Activated CD8-positive, alpha-beta memory T cell treated with anti-CD3 and anti-CD28 coated beads, Interleukin-2, amount 10 ng/mL, durations not matched to agents 7 days and 5 days (primary cell): ENCODE results near the gene AQP2. TPM values are rescaled to one million over a fixed set of nuclear protein-coding genes. Genes with fewer than 3 reads are reported as not detected.

ENCODE experiments used
- ATAC-seq: fragments of 150-1000 bp; cut with Tn5 transposase; one replicate; pipeline ENCODE4 v1.10.0; 2021; ENCODE audit warnings: moderate library complexity
- CTCF ChIA-PET: fragments of 350-600 bp; sonication (Branson Sonifier 250); formaldehyde crosslinking; loops from one replicate; lab custom pipeline; 2021; ENCODE audit warnings: antibody characterized with exemption; lab: Charles Lee
- DNase-seq: peaks from one replicate; pipeline ENCODE4 v3.0.0-alpha.2; 2020
- H3K27ac Mint-ChIP-seq: one replicate; pipeline ENCODE4 v1.8.0; 2021; ENCODE audit warnings: mild to moderate bottlenecking, mixed read lengths
- H3K27me3 Mint-ChIP-seq: one replicate; pipeline ENCODE4 v1.8.0; 2021; ENCODE audit warnings: mixed read lengths
- H3K36me3 Mint-ChIP-seq: one replicate; pipeline ENCODE4 v1.8.0; 2021; ENCODE audit warnings: mild to moderate bottlenecking, mixed read lengths
- H3K4me1 Mint-ChIP-seq: one replicate; pipeline ENCODE4 v1.8.0; 2021; ENCODE audit warnings: mixed read lengths
- H3K4me3 Mint-ChIP-seq: one replicate; pipeline ENCODE4 v1.8.0; 2021; ENCODE audit warnings: mild to moderate bottlenecking, moderate library complexity, mixed read lengths
- H3K9me3 Mint-ChIP-seq: one replicate; pipeline ENCODE4 v1.8.0; 2022; ENCODE audit warnings: low read depth, mixed read lengths
- total RNA-seq, 2 experiments: library from RNA; stranded (reverse); gene quantifications; one replicate each; pipeline ENCODE4 v1.2.3, GENCODE V29; 2021

AQP2 gene
- total RNA-seq, 2 experiments from 2014 or later, result not detected

DNA sequence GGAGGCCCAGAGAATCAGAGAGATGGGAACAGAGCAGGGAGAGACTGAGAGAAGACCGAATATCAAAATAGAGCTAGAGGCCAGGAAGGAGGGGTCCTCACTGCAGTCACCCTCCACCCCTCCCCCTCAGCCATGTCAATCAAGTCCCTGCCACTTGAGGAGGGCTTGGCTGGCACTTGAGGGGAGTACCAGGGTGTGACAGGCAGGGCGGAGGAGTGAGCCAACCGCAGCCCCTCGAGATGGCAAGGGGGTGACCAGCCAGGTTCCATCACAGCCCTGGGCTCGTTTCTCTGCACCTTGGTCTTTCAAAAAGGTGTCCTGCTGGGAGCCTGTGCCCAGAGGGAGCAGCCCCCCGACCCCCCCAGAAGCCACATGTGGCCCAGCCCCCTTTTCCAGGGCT is 15.3 kb downstream of the AQP2 start:
- H3K4me1 Mint-ChIP-seq, result peaks cover 7% of the 10 kb centered on the region
- no peak for ATAC-seq
- CTCF ChIA-PET, result interaction anchor here (0.9 to 8.0 kb wide), 31 partner anchors 8 to 354 kb away, joined by 3 to 140 read pairs (median 11); partner anchors contain the start of genes AQP2, COX14 and SMARCD1
- H3K36me3 Mint-ChIP-seq, result no peaks in the 10 kb centered on the region
- peaks cover 49% of the 10 kb centered on the region for H3K27me3 Mint-ChIP-seq
- DNase-seq, result no peak
- no peak overlapping the region for H3K4me3 Mint-ChIP-seq
- no peaks in the 10 kb centered on the region for H3K9me3 Mint-ChIP-seq
- no peak overlapping the region for H3K27ac Mint-ChIP-seq

DNA sequence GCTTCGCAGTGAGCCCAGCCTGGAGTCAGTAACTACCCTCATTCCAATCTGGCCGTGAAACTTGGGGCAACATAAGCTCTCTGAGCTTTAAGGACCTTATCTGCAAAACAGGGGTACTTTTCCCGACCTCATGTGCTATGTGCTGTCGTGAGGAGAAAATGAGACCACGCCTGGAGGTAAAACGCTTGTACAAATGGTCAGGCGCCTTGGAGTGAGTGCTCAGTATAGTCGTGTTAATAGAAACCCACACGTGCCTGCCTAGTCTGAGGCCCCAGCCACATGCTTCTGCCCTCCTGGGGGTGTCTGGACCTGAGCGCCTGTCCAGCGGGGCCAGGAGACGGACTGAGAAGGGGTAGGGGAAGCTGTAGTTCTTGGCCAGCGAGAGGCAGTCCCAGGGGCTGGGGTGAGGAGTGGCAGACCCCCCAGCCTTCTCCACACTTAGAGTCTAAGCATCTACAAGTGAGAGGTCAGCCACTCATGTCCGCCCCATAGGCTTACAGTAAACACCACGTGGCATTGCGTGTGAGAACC is 16.0 kb downstream of the AQP2 start:
- H3K27ac Mint-ChIP-seq, result no peak overlapping the region
- no peak overlapping the region for H3K4me3 Mint-ChIP-seq
- peaks cover 7% of the 10 kb centered on the region for H3K4me1 Mint-ChIP-seq

DNA sequence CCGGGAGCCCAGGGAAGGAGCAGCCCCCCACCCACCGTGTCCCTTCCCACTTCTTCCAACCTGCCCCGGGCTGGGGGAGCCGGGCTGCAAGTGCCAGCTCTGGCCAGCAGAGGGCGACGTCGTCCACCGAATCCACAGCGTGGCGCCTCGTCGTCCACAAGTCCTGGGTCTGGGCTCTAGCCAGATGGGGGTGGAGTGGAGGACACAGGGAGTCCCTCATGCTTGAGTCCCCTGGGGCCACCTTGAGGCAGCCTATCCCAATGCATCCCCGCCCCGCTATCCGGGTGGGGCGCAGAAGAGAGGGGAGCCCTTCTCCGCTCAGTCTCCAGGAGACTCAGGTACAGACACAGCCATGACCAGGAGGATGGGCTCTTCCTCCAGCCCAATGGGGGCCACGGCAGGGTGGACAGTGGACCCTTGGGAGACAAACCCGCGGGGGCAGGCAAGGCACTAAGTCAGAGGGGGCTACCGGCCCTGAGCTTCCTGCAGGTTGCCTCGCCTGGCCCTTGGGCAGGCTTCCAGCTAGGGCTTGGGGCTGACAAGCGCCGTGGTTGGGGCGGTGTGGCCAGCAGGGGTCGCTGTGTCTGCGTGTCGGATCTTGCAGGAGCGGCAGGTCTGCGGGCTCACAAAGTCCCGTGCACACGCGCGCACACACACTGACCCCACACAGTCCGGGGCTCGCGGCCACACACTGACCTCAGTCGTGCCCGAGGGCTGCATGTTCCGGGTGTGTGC is 16.7 kb downstream of the AQP2 start:
- H3K4me1 Mint-ChIP-seq, result peaks cover 7% of the 10 kb centered on the region
- H3K27ac Mint-ChIP-seq, result no peak overlapping the region
- CTCF ChIA-PET, result interaction anchor here (0.6 to 8.0 kb wide), 79 partner anchors 9 to 600 kb away, joined by 3 to 140 read pairs (median 6); partner anchors contain the start of genes AQP2, COX14, NCKAP5L and RACGAP1
- ATAC-seq, result peak; percentile 90
- H3K9me3 Mint-ChIP-seq, result no peaks in the 10 kb centered on the region
- no peaks in the 10 kb centered on the region for H3K36me3 Mint-ChIP-seq
- peaks cover 41% of the 10 kb centered on the region for H3K27me3 Mint-ChIP-seq
- peak; percentile 93 for DNase-seq
- H3K4me3 Mint-ChIP-seq, result peak overlapping the region; percentile 47

More for the DNA sequence above, 16.0 kb downstream of the AQP2 start:
- H3K36me3 Mint-ChIP-seq, result no peaks in the 10 kb centered on the region
- H3K27me3 Mint-ChIP-seq, result peaks cover 45% of the 10 kb centered on the region
- no peaks in the 10 kb centered on the region for H3K9me3 Mint-ChIP-seq
- DNase-seq (no peak), ATAC-seq (no peak)
- CTCF ChIA-PET, result interaction anchor here (0.6 to 8.0 kb wide), 68 partner anchors 8 to 600 kb away, joined by 3 to 140 read pairs (median 6); partner anchors contain the start of genes AQP2, COX14, NCKAP5L and RACGAP1

DNA sequence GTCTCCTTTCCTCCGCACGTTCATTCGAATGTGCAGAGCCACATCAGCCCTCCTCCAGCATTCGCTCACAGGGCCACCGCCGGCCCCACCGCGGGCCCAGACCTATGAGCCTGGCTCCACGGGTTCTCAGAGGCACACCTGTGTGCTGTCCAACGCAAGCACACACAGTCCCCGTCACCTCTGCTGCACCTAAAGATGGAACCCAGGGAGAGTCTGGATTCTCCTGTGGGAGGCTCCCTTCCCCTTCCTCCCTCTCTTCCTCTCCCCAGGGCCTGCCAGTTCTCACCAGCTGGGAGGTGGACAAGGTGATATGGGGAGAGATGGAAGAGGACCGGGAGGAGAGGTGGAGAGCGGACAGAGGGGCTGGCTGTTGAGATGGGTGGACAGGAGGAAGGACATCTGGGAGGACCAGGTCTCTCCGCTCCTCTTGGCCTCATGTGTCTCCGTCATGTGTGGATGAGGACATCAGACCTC is 17.3 kb downstream of the AQP2 start:
- Mint-ChIP-seq H3K27ac (no peak overlapping the region), H3K36me3 (no peaks in the 10 kb centered on the region), H3K9me3 (no peaks in the 10 kb centered on the region), H3K4me3 (peak overlapping the region; percentile 34), H3K4me1 (peaks cover 7% of the 10 kb centered on the region), H3K27me3 (peaks cover 35% of the 10 kb centered on the region)
- peak; percentile 16 for ATAC-seq
- no peak for DNase-seq
- CTCF ChIA-PET, result interaction anchor here (0.7 to 8.0 kb wide), 65 partner anchors 10 to 1149 kb away, joined by 3 to 140 read pairs (median 6); partner anchors contain the start of genes AQP2, COX14, NCKAP5L and RACGAP1

DNA sequence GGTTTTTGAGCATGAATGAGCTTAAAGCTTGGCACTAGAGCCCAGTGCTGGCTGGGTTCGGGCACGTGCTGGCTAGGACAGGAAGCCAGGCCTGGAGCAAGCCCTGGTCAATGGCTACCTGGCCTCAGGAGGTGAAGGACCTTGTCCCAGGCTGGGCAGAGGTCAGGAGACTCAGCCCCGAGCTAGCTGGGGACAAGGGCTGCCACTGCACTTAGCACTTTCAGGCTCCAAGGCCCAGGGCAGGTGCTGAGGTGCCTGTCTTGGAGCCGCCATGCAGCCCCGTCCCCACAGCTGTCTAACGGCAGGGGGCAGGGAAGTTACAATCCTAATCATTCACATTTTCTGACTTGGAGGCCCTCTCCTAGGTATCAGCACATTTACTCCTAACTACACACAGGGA is 17.9 kb downstream of the AQP2 start:
- CTCF ChIA-PET, result interaction anchor here (0.7 to 8.0 kb wide), 21 partner anchors 10 to 1148 kb away, joined by 3 to 140 read pairs (median 18); partner anchors contain the start of genes AQP2 and RACGAP1
- peaks cover 28% of the 10 kb centered on the region for H3K27me3 Mint-ChIP-seq
- no peak overlapping the region for H3K4me3 Mint-ChIP-seq
- H3K27ac Mint-ChIP-seq, result no peak overlapping the region
- H3K4me1 Mint-ChIP-seq, result peaks cover 7% of the 10 kb centered on the region
- H3K9me3 Mint-ChIP-seq, result no peaks in the 10 kb centered on the region
- ATAC-seq (no peak), DNase-seq (no peak)
- H3K36me3 Mint-ChIP-seq, result no peaks in the 10 kb centered on the region

DNA sequence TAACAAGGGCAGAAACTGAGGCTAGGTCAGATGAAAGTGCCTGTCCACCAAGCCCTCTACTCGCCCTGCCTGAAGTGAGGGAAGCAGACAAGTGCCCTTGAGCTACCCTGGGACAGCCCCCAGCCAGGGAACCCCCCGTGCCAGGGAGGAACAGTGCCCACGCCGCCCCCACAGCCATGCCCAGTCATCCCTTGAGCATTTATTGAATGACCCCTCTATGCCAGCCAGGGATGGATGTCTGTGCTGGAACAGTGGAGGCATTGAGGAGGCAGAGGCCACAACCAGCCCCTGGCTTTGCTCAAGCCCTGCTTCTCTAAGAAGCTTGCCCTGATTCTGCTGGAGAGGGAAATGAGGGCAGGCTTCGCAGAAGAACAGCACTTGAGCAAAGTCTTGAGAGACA is 18.5 kb downstream of the AQP2 start:
- H3K9me3 Mint-ChIP-seq, result no peaks in the 10 kb centered on the region
- H3K4me1 Mint-ChIP-seq, result peaks cover 7% of the 10 kb centered on the region
- H3K27me3 Mint-ChIP-seq, result peaks cover 26% of the 10 kb centered on the region
- no peak for ATAC-seq
- DNase-seq, result no peak
- H3K36me3 Mint-ChIP-seq, result no peaks in the 10 kb centered on the region
- CTCF ChIA-PET, result interaction anchor here (0.5 to 8.0 kb wide), 11 partner anchors 11 to 105 kb away, joined by 4 to 140 read pairs (median 28); partner anchors contain the start of genes AQP2 and RACGAP1
- no peak overlapping the region for H3K27ac Mint-ChIP-seq
- no peak overlapping the region for H3K4me3 Mint-ChIP-seq

DNA sequence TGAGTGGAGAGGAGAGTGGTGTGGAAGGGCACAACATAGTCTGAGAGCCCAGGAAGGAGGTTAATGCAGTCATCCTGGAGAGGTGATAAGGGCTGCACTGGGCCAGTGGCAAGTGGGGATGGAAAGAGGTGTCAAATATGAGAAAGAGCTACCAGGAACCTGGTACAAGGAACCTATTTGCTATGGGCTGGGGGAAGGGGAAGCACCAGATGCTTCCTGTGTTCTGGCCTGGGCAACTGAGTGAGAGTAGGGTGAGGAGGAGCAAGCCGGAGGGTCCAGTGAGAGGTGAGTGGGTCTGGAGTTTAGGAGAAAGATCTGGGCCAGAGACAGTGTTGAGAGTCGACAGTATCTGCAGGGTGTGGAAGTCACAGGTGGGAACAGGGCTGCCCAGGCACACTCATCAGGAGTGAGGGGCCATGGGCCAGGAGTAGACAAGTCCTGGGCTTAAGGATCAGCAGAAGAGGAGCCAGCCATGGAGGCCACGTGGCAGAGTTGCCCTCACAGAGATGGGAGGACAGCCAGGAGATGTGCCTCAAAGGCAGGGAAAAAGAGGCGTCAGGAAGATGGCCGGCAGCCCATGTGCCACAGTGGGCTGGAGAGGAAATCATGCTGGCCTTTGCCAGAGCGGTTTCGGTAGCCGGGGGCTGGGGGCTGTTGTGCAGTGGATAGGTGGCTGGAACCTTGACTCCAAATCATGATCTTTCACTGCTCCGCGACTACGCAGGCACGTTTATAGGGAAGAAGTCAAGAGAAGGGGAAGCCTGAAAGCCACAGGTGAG is 19.3 kb downstream of the AQP2 start:
- Mint-ChIP-seq H3K4me3 (no peak overlapping the region), H3K9me3 (no peaks in the 10 kb centered on the region), H3K27ac (no peak overlapping the region), H3K36me3 (no peaks in the 10 kb centered on the region), H3K4me1 (peaks cover 7% of the 10 kb centered on the region), H3K27me3 (peaks cover 22% of the 10 kb centered on the region)
- ATAC-seq, result no peak
- CTCF ChIA-PET, result interaction anchor here (0.5 to 8.0 kb wide), 6 partner anchors 11 to 98 kb away, joined by 4 to 140 read pairs (median 84); partner anchors contain the start of gene AQP2
- DNase-seq, result no peak

DNA sequence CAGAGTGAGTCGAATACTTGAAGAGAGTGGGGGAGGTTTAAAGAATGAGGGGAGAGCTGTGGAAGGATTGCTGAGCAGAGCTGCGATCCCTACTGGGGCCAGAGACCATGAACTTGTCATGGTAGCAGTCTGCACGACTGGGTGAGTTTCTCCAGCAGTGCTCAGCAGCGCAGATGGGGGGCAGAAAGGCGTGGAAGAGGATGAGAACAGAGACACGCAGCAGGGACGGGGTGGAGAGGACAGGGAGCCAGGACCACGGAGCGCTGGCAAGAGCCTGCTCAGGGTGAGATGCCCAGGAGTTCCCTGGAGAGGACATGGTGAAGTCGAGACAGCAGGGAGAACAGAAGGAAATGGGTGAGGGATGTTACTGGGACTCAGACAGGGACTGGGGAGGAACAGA is 20.1 kb downstream of the AQP2 start:
- CTCF ChIA-PET, result interaction anchor here (0.6 to 7.8 kb wide), 4 partner anchors 10 to 100 kb away, joined by 3 to 140 read pairs (median 6); no protein-coding TSS in a partner anchor
- no peak overlapping the region for H3K27ac Mint-ChIP-seq
- DNase-seq (no peak), ATAC-seq (no peak)
- H3K4me3 Mint-ChIP-seq, result no peak overlapping the region
- no peaks in the 10 kb centered on the region for H3K36me3 Mint-ChIP-seq
- H3K4me1 Mint-ChIP-seq, result peaks cover 7% of the 10 kb centered on the region
- no peaks in the 10 kb centered on the region for H3K9me3 Mint-ChIP-seq
- H3K27me3 Mint-ChIP-seq, result peaks cover 18% of the 10 kb centered on the region

DNA sequence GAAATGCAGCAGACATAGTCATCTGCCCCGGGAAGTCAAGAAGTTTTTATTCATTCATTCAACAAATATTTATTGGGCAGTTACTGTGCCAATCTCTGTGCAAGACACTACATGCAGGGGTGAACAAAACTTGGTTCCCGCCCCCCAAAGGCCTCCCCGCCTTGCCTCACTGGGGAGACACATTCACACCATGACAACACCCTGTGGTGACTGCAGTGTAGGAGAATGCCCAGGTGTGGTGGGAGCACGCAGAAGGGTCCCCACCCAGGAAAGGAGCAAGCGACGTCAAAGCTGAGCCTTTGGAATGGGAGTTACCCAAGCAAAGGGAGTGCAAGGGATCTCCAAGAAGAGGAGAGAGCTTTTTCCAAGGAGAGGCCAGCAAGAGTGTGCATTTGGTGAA is 20.6 kb downstream of the AQP2 start:
- Mint-ChIP-seq H3K27me3 (peaks cover 15% of the 10 kb centered on the region), H3K36me3 (no peaks in the 10 kb centered on the region), H3K9me3 (no peaks in the 10 kb centered on the region), H3K27ac (no peak overlapping the region), H3K4me1 (peaks cover 7% of the 10 kb centered on the region), H3K4me3 (no peak overlapping the region)
- CTCF ChIA-PET, result interaction anchor here (1.3 to 2.7 kb wide), 2 partner anchors 25 to 69 kb away, joined by 3 to 10 read pairs; no protein-coding TSS in a partner anchor
- no peak for ATAC-seq
- no peak for DNase-seq

DNA sequence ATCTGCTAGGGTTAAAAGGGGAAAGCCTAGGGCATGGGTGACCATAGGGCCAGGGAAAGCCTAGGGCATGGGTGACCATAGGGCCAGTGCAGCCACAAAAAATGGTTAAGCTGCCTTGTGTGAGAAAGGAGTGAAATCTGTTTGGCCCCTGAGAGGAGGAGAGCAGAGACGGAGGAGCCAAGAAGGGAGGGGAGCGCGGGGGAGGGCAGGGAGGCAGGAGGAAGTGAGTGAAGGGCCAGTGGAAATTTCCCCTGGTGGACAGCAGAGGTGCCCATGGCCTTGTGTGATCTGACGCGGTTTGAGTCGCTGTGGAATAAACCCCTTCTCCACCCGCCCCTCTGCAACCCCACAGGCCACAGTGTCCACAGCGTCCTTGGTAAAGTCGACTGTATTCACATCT is 21.6 kb downstream of the AQP2 start:
- no peak overlapping the region for H3K27ac Mint-ChIP-seq
- no peaks in the 10 kb centered on the region for H3K36me3 Mint-ChIP-seq
- CTCF ChIA-PET, result interaction anchor here (2.7 kb wide), 1 partner anchor 26 kb away, joined by 10 read pairs; no protein-coding TSS in a partner anchor
- no peaks in the 10 kb centered on the region for H3K9me3 Mint-ChIP-seq
- H3K4me3 Mint-ChIP-seq, result no peak overlapping the region
- H3K27me3 Mint-ChIP-seq, result peaks cover 10% of the 10 kb centered on the region
- ATAC-seq (no peak), DNase-seq (no peak)
- H3K4me1 Mint-ChIP-seq, result peaks cover 5% of the 10 kb centered on the region

DNA sequence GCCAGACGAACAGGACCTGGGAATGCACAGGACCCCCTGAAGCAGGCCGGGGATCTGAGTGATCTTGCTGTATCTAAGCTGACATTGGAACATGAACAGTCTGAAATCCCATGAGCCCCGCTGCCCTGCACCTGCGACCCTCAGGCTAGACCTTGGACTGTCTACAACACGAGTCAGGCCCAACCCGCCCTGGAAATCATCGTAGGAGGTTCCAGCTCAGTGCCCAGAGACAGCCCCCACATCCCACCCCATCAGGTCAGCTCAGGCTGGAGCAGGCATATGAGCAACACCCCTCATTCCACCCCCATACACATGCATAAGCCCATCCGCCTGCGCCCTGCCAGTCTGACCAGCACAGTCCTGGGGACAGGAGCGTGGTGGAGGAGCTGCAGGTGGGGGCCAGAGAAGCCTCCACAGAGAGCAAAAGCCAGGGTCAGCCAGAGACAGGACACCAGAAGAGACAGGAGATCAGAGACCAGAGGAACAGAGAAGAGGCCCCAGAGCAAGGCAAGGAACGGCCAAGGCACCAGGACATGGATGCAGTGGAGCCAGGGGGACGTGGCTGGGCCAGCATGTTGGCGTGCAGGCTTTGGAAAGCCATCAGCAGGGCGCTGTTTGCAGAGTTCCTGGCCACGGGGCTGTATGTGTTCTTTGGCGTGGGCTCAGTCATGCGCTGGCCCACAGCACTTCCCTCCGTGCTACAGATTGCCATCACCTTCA is 22.3 kb downstream of the AQP2 start, which contains the start of gene AQP6:
Gene AQP6, plus strand, starts transcription at position 307 of the 720 bp plus-strand sequence. Its CDS starts 227 bp downstream, at position 534.
- Mint-ChIP-seq H3K36me3 (no peaks in the 10 kb centered on the region), H3K4me1 (peaks cover under 1% of the 10 kb centered on the region), H3K9me3 (no peaks in the 10 kb centered on the region), H3K27me3 (peaks cover 10% of the 10 kb centered on the region), H3K4me3 (no peak within 1 kb of the TSS), H3K27ac (no peak within 1 kb of the TSS)
- CTCF ChIA-PET, result interaction anchor here (2.7 kb wide), 1 partner anchor 27 kb away, joined by 10 read pairs; no protein-coding TSS in a partner anchor
- DNase-seq (no peak), ATAC-seq (no peak)

DNA sequence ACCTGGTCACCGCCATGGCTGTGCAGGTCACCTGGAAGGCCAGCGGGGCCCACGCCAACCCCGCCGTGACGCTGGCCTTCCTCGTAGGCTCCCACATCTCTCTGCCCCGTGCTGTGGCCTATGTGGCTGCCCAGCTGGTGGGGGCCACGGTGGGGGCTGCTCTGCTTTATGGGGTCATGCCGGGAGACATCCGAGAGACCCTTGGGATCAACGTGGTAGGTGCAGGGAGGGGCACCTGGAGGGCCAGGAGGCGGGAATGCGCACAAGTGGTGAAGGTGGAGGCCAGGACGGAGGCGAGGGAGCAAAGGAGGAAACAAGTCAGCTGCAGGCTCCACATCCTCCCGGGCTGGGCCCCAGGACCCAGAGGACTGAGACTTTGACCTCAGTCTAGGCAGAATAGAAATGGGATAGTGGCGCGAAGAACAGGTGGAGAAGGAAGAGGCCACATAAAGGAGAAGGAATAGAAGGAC is 22.9 kb downstream of the AQP2 start:
- CTCF ChIA-PET, result no interaction called here
- no peak overlapping the region for H3K27ac Mint-ChIP-seq
- H3K36me3 Mint-ChIP-seq, result no peaks in the 10 kb centered on the region
- DNase-seq, result no peak
- H3K27me3 Mint-ChIP-seq, result peaks cover 5% of the 10 kb centered on the region
- no peaks in the 10 kb centered on the region for H3K9me3 Mint-ChIP-seq
- no peaks in the 10 kb centered on the region for H3K4me1 Mint-ChIP-seq
- no peak overlapping the region for H3K4me3 Mint-ChIP-seq
- ATAC-seq, result no peak
